Kidney (tissue), 14 donors: ENCODE data around the gene C2CD2. TPM values are rescaled to one million over a fixed set of nuclear protein-coding genes. Genes with fewer than 3 reads are reported as not detected.

Experiments used
- DNase-seq, 5 donors: peaks; one replicate each; pipeline ENCODE4 v3.0.0-alpha.2; 2013 to 2020
- FAIRE-seq: peaks from 2 replicates; lab custom pipeline; 2012; peaks lifted over from hg19 to GRCh38; lab: Jason Lieb, UNC
- H3K27ac ChIP-seq, 2 donors: one replicate each; pipeline ENCODE4 v1.7.0; 2013; ENCODE audit warnings: low read depth in 2 of 2, low read length in 2 of 2, inconsistent platforms in 1 of 2
- H3K27me3 ChIP-seq: one replicate; pipeline ENCODE4 v1.7.1; 2013; ENCODE audit warnings: low read length, inconsistent platforms; ENCODE audit not compliant: control insufficient read depth, insufficient read depth
- H3K36me3 ChIP-seq, 3 donors: one replicate each; pipeline versions ENCODE4 v1.7.0 to v1.7.1; 2013; ENCODE audit warnings: low read length in 3 of 3, control low read depth in 1 of 3, inconsistent platforms in 1 of 3; ENCODE audit not compliant: insufficient read depth in 3 of 3, control insufficient read depth in 2 of 3
- H3K4me1 ChIP-seq, 3 donors: one replicate each; pipeline versions ENCODE4 v1.7.0 to v1.7.1; 2013; ENCODE audit warnings: low read length in 3 of 3, inconsistent platforms in 1 of 3, low read depth in 1 of 3; ENCODE audit not compliant: control insufficient read depth in 2 of 3, insufficient read depth in 2 of 3
- H3K4me3 ChIP-seq, 3 donors: one replicate each; pipeline versions ENCODE4 v1.7.0 to v1.8.1; 2013; ENCODE audit warnings: low read length in 3 of 3, control low read depth in 1 of 3, inconsistent platforms in 1 of 3
- H3K9ac ChIP-seq, 3 donors: one replicate each; pipeline versions ENCODE4 v1.7.0 to v1.7.1; 2013; ENCODE audit warnings: low read length in 3 of 3, control low read depth in 1 of 3, inconsistent platforms in 1 of 3
- H3K9me3 ChIP-seq, 3 donors: one replicate each; pipeline versions ENCODE4 v1.7.0 to v1.7.1; 2013; ENCODE audit warnings: low read length in 3 of 3, control low read depth in 1 of 3, inconsistent platforms in 1 of 3; ENCODE audit not compliant: control insufficient read depth in 2 of 3, insufficient read depth in 1 of 3
- intact Hi-C: fragments of 100-400 bp; cut with DNase I; formaldehyde crosslinking; loops from one replicate; pipeline ENCODE4 v1.11.1; 2022
- polyA plus RNA-seq: library from polyadenylated mRNA; stranded (reverse); fragments of 350-450 nt; fragmentation: Illumina TruSeq; extraction: RNeasy Lipid Tissue Mini Kit (QIAGEN cat#74804); gene quantifications from one replicate; pipeline ENCODE4 v1.2.3, GENCODE V29; 2014; ENCODE audit warnings: low read depth, low replicate concordance; ENCODE audit not compliant: insufficient read depth
- total RNA-seq: library from RNA; stranded (reverse); fragmentation: NEBNext Ultra II Directional; extraction: Animal tissue kit (Norgen Biotek cat#: 25700); gene quantifications from one replicate; pipeline ENCODE4 v1.2.1, GENCODE V29; 2021
- TF ChIP-seq, protein P1 (sequence below): IDR thresholded peaks from 3 replicates; pipeline ENCODE4 v1.5.1; 2012; ENCODE audit warnings: mild to moderate bottlenecking, moderate library complexity, borderline replicate concordance; ENCODE audit not compliant: insufficient read depth; ENCODE audit errors: extremely low read depth
- donor health status: control.
- donor health status: control.
- donor health status: control.
- donor health status: control.
- donor health status: control.
- donor health status: DM: yes; HTN: yes; CAD: no.
- donor health status: Normal renal cell carcinoma (clear cell type).

The C2CD2 gene
- total and polyA plus RNA-seq, 2 donors from 2014 or later: 7.6 to 25.6 TPM

- H3K9me3 ChIP-seq: peaks cover 0 to 5% (median 0%) of the 10 kb centered on the region in 3 donors
- intact Hi-C loops: no loop called here
- FAIRE-seq: no peak
- H3K9ac ChIP-seq: no peak overlapping the region
- no peak overlapping the region for H3K27ac ChIP-seq
- H3K36me3 ChIP-seq: peaks cover 0 to 4% (median 0%) of the 10 kb centered on the region in 3 donors
- H3K27me3 ChIP-seq: no peaks in the 10 kb centered on the region
- no peak for DNase-seq
- TF ChIP-seq, protein P1, sequence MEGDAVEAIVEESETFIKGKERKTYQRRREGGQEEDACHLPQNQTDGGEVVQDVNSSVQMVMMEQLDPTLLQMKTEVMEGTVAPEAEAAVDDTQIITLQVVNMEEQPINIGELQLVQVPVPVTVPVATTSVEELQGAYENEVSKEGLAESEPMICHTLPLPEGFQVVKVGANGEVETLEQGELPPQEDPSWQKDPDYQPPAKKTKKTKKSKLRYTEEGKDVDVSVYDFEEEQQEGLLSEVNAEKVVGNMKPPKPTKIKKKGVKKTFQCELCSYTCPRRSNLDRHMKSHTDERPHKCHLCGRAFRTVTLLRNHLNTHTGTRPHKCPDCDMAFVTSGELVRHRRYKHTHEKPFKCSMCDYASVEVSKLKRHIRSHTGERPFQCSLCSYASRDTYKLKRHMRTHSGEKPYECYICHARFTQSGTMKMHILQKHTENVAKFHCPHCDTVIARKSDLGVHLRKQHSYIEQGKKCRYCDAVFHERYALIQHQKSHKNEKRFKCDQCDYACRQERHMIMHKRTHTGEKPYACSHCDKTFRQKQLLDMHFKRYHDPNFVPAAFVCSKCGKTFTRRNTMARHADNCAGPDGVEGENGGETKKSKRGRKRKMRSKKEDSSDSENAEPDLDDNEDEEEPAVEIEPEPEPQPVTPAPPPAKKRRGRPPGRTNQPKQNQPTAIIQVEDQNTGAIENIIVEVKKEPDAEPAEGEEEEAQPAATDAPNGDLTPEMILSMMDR: no peak
- no peaks in the 10 kb centered on the region for H3K4me1 ChIP-seq
- no peak overlapping the region for H3K4me3 ChIP-seq
Observed at GRCh38 chr21:41840880-41841279, 112.9 kb downstream of the C2CD2 start.

- Histone ChIP-seq H3K27ac (no peak overlapping the region), H3K4me1 (no peaks in the 10 kb centered on the region), H3K4me3 (no peak overlapping the region), H3K36me3 (peaks cover 0 to 4% (median 0%) of the 10 kb centered on the region in 3 donors), H3K27me3 (no peaks in the 10 kb centered on the region), H3K9ac (no peak overlapping the region), H3K9me3 (peaks cover 0 to 5% (median 0%) of the 10 kb centered on the region in 3 donors)
- intact Hi-C loops: no loop called here
- FAIRE-seq (no peak), DNase-seq (no peak)
- TF ChIP-seq, protein P1: no peak
Observed at GRCh38 chr21:41839387-41840000, 114.3 kb downstream of the C2CD2 start.

DNA sequence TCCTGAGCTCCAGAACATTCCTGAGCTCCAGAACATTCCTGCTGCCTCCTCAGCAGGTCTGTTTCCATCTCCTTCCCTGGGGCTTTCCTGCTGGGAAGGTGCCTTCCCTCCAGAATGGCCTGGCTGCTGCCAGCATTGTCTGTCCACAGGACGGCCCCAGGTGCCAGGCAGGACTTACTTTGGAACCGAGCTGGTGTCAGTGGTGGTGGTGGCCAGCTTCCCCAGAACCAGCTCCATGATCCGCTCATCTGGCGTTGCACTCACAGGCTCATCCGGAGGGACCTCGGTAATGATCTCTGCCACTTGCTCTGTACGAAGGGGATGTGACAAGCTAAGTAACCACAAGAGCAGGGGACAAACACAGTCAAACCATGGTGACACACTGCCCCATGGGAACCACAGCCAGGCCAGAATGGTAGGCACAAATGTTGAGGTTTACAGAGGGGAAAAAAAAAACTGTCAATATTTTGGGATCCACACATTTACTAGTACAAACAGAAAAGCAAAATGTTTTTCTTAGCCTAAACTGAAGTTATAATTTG lies 116.0 kb downstream of the C2CD2 start:
- Histone ChIP-seq H3K27ac (no peak overlapping the region), H3K4me1 (no peaks in the 10 kb centered on the region), H3K36me3 (peaks cover 0 to 4% (median 0%) of the 10 kb centered on the region in 3 donors), H3K9me3 (peaks cover 0 to 5% (median 0%) of the 10 kb centered on the region in 3 donors), H3K4me3 (no peak overlapping the region), H3K9ac (no peak overlapping the region), H3K27me3 (no peaks in the 10 kb centered on the region)
- intact Hi-C loops: no loop called here
- TF ChIP-seq, protein P1: no peak
- no peak for FAIRE-seq
- DNase-seq: peak in 1 of 5 donors; percentile 28
